Karpas-422 (cell line): ENCODE data around the gene TBC1D12. TPM values are rescaled to one million over a fixed set of nuclear protein-coding genes. Genes with fewer than 3 reads are reported as not detected.

Source experiments
- DNase-seq: peaks from one replicate; pipeline ENCODE4 v3.0.0-alpha.2; 2015
- H2AFZ ChIP-seq: fragments of 200-600 bp; sonication (generic); 2 replicates; pipeline ENCODE4 v1.6.1; 2014; ENCODE audit warnings: antibody characterized with exemption, low read length, mixed read lengths
- H3K27ac ChIP-seq: fragments of 200-600 bp; sonication (generic); 2 replicates; pipeline ENCODE4 v1.5.1; 2014; ENCODE audit warnings: mild to moderate bottlenecking, low read length, moderate library complexity
- H3K27me3 ChIP-seq: fragments of 200-600 bp; sonication (generic); 2 replicates; pipeline ENCODE4 v1.6.1; 2014; ENCODE audit warnings: low read length, mixed read lengths
- H3K36me3 ChIP-seq: fragments of 200-600 bp; sonication (generic); 2 replicates; pipeline ENCODE4 v1.6.1; 2014; ENCODE audit warnings: low read length, mixed read lengths; ENCODE audit not compliant: insufficient read depth
- H3K4me1 ChIP-seq: fragments of 200-600 bp; sonication (generic); 2 replicates; pipeline ENCODE4 v1.6.1; 2014; ENCODE audit warnings: mild to moderate bottlenecking, low read length, mixed read lengths
- H3K4me2 ChIP-seq: fragments of 200-600 bp; sonication (generic); 2 replicates; pipeline ENCODE4 v1.6.1; 2014; ENCODE audit warnings: low read length, low read depth, mild to moderate bottlenecking; ENCODE audit not compliant: poor library complexity, severe bottlenecking
- H3K4me3 ChIP-seq: fragments of 200-600 bp; sonication (generic); 2 replicates; pipeline ENCODE4 v1.5.1; 2014; ENCODE audit warnings: mild to moderate bottlenecking, antibody characterized with exemption, low read length, mixed read lengths
- H3K79me2 ChIP-seq: fragments of 200-600 bp; sonication (generic); 2 replicates; pipeline ENCODE4 v1.6.1; 2014; ENCODE audit warnings: mild to moderate bottlenecking, low read length, mixed read lengths
- H3K9ac ChIP-seq: fragments of 200-600 bp; sonication (generic); 2 replicates; pipeline ENCODE4 v1.6.0; 2014; ENCODE audit warnings: low read length
- H3K9me2 ChIP-seq: fragments of 200-600 bp; sonication (generic), shearing (Covaris generic); replicated peaks from 2 replicates; pipeline ENCODE4 v1.6.0; 2014; ENCODE audit warnings: mild to moderate bottlenecking, low read length, moderate library complexity; ENCODE audit not compliant: insufficient read depth
- H3K9me3 ChIP-seq: fragments of 300-700, 200-600 bp; sonication (generic); 2 replicates; pipeline ENCODE4 v1.6.1; 2014; ENCODE audit warnings: low read length, mixed read lengths
- H4K20me1 ChIP-seq: fragments of 200-600 bp; sonication (generic); 2 replicates; pipeline ENCODE4 v1.6.1; 2014; ENCODE audit warnings: mild to moderate bottlenecking, antibody characterized with exemption, low read length, low read depth; ENCODE audit not compliant: insufficient read depth
- total RNA-seq: library from RNA; depleted of rRNA; stranded (reverse); fragments of >200 nt; shearing (Covaris generic); gene quantifications from 2 replicates; pipeline ENCODE4 v1.2.3, GENCODE V29; 2014; ENCODE audit warnings: low replicate concordance

The TBC1D12 gene
- total RNA-seq, 1 experiment from 2014 or later, result not detected

- Histone ChIP-seq H3K9ac (no peak overlapping the region), H3K4me3 (no peak overlapping the region), H3K27me3 (no peaks in the 10 kb centered on the region), H3K36me3 (no peaks in the 10 kb centered on the region), H3K27ac (no peak overlapping the region), H3K4me1 (no peaks in the 10 kb centered on the region), H2AFZ (no peak overlapping the region), H3K9me2 (no peaks in the 10 kb centered on the region), H3K79me2 (no peaks in the 10 kb centered on the region), H3K4me2 (no peak overlapping the region), H3K9me3 (no peaks in the 10 kb centered on the region), H4K20me1 (no peaks in the 10 kb centered on the region)
- DNase-seq, result no peak
Measured at GRCh38 chr10:94425942-94426341, 23.6 kb downstream of the TBC1D12 start.

GRCh38 chr10:94427166-94427565 lies 24.8 kb downstream of the TBC1D12 start:
- no peaks in the 10 kb centered on the region for H3K27me3 ChIP-seq
- DNase-seq, result no peak
- H4K20me1 ChIP-seq, result no peaks in the 10 kb centered on the region
- H3K9me2 ChIP-seq, result no peaks in the 10 kb centered on the region
- H2AFZ ChIP-seq, result no peak overlapping the region
- H3K9ac ChIP-seq, result no peak overlapping the region
- no peaks in the 10 kb centered on the region for H3K9me3 ChIP-seq
- H3K4me1 ChIP-seq, result no peaks in the 10 kb centered on the region
- H3K4me3 ChIP-seq, result no peak overlapping the region
- no peak overlapping the region for H3K4me2 ChIP-seq
- no peaks in the 10 kb centered on the region for H3K79me2 ChIP-seq
- H3K27ac ChIP-seq, result no peak overlapping the region
- no peaks in the 10 kb centered on the region for H3K36me3 ChIP-seq

DNA sequence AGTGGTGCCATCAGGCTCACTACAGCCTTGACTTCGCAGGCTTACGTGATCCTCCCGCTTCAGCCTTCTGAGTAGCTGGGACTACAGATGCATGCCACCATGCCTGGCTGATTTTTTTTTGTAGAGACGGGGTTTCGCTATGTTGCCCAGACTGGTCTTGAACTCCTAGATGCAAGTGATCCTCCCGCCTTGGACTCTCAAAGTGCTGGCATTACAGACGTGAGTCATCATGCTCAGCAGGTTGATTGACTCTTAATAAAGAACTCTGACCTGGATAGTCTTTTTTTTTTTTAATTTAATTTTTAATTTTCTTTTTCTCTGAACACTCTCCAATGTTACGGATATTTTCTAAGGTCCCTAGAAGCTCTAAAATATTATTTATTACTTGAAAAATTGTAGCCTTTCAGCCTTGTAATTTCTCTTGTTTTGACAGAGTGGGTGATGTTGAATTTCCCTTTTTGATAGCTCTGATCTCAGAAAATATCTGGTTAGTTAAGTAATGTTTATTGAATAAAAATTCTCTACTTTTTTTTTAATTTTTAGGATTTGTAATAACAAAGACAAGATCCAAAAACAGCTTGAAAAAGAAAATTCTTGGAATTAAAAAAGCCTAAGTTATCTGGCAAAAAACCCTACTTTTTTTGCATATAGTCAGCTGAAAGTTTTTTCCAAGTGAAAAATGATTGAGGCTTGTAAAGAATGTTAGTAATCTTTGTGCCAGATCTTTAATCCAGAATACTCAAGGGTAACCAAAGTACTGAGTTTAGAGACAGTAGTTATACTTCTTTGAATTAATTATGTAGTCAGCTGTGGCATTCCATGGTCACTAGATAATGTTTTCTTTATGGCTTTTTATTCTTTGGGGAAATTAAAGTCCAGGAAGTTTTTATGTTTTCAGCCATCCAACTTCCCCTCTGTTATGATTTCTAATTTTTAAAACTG lies 26.7 kb downstream of the TBC1D12 start:
- H3K9me2 ChIP-seq, result no peaks in the 10 kb centered on the region
- H3K36me3 ChIP-seq, result no peaks in the 10 kb centered on the region
- H2AFZ ChIP-seq, result no peak overlapping the region
- no peaks in the 10 kb centered on the region for H3K27me3 ChIP-seq
- no peak overlapping the region for H3K4me2 ChIP-seq
- no peaks in the 10 kb centered on the region for H3K4me1 ChIP-seq
- H3K9me3 ChIP-seq, result no peaks in the 10 kb centered on the region
- H3K27ac ChIP-seq, result no peak overlapping the region
- no peaks in the 10 kb centered on the region for H4K20me1 ChIP-seq
- no peak overlapping the region for H3K4me3 ChIP-seq
- H3K79me2 ChIP-seq, result no peaks in the 10 kb centered on the region
- no peak overlapping the region for H3K9ac ChIP-seq
- DNase-seq, result no peak

DNA sequence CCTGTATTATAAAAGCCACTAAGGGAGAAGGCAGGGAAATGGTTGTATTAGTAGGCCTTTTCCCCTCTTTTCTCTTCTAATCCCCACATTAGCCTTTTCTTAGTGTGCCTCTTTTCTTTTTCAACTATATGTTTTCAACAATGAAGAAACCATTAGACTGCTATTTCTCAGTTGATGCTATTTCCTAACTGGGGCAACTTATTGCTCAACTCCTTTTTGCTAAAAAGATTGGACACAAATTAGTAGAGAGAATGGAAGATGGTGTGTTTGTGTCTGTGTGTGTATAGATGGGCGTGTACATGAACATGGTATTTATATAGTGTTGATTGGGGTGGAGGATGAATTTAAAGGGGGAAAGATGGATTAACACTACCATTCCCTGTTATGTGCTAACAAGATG lies 28.4 kb downstream of the TBC1D12 start:
- Histone ChIP-seq H3K27me3 (no peaks in the 10 kb centered on the region), H3K27ac (no peak overlapping the region), H3K4me3 (no peak overlapping the region), H3K36me3 (no peaks in the 10 kb centered on the region), H4K20me1 (no peaks in the 10 kb centered on the region), H3K4me1 (no peaks in the 10 kb centered on the region), H3K79me2 (no peaks in the 10 kb centered on the region), H3K9ac (no peak overlapping the region), H3K4me2 (no peak overlapping the region), H3K9me3 (no peaks in the 10 kb centered on the region), H3K9me2 (no peaks in the 10 kb centered on the region), H2AFZ (no peak overlapping the region)
- no peak for DNase-seq

- no peaks in the 10 kb centered on the region for H4K20me1 ChIP-seq
- H3K36me3 ChIP-seq, result no peaks in the 10 kb centered on the region
- H3K4me1 ChIP-seq, result no peaks in the 10 kb centered on the region
- no peak overlapping the region for H3K9ac ChIP-seq
- no peak overlapping the region for H2AFZ ChIP-seq
- H3K27me3 ChIP-seq, result no peaks in the 10 kb centered on the region
- H3K4me2 ChIP-seq, result no peak overlapping the region
- no peaks in the 10 kb centered on the region for H3K79me2 ChIP-seq
- H3K9me3 ChIP-seq, result no peaks in the 10 kb centered on the region
- no peak for DNase-seq
- no peak overlapping the region for H3K4me3 ChIP-seq
- H3K9me2 ChIP-seq, result no peaks in the 10 kb centered on the region
- H3K27ac ChIP-seq, result no peak overlapping the region
Measured at GRCh38 chr10:94432443-94432842, 30.1 kb downstream of the TBC1D12 start.

DNA sequence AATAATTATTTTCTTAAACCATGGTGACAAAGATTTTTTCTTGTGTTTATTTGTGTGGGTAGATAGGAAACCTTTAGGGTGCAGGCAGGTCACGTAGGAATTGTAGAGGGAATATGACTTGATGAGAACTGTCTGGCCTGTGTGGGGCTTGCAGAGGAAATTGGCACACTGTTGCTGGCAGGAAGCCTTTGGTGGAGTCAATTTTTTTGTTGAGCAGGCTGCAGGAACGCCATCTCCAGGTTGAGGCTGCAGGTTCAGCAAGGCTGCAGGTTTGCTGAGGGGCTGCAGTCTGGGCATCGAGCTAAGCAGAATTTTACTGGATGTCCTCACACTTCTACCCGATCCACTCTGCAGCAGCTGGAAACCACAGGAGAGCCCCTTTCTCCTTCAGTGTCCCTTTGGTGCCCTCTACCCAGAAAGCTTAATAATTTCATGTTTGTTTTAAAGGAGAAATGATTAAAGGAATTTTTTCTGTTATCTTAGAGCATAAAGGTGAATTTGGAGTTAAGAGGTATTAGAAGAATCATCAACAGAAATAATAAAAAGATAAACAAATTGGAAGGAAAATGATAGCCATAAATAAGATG lies 37.0 kb downstream of the TBC1D12 start:
- no peaks in the 10 kb centered on the region for H3K79me2 ChIP-seq
- no peak for DNase-seq
- no peak overlapping the region for H2AFZ ChIP-seq
- H3K27me3 ChIP-seq, result no peaks in the 10 kb centered on the region
- no peaks in the 10 kb centered on the region for H3K9me3 ChIP-seq
- no peak overlapping the region for H3K4me2 ChIP-seq
- H3K9ac ChIP-seq, result no peak overlapping the region
- H3K4me3 ChIP-seq, result no peak overlapping the region
- H3K27ac ChIP-seq, result no peak overlapping the region
- no peaks in the 10 kb centered on the region for H4K20me1 ChIP-seq
- H3K36me3 ChIP-seq, result no peaks in the 10 kb centered on the region
- H3K9me2 ChIP-seq, result no peaks in the 10 kb centered on the region
- no peaks in the 10 kb centered on the region for H3K4me1 ChIP-seq

DNA sequence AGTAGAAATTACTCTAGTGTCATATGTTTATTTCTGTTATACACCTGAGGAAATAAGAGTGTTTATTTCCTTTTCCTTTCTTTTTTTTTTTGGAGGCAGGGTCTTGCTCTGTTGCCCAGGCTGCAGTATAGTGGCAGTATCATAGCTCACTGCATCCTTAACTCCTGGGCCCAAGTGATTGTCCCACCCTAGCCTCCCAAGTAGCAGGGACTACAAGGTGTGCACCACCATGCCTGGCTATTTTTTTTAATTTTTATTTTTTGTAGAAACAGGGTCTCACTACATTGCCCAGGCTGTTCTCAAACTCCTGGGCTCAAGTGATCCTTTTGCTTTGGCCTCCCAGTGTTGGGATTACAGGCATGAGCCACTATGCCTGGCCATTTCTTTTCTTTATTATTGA lies 37.8 kb downstream of the TBC1D12 start:
- Histone ChIP-seq H3K27me3 (no peaks in the 10 kb centered on the region), H3K9me2 (no peaks in the 10 kb centered on the region), H3K4me3 (no peak overlapping the region), H3K4me1 (no peaks in the 10 kb centered on the region), H3K9ac (no peak overlapping the region), H3K36me3 (no peaks in the 10 kb centered on the region), H2AFZ (no peak overlapping the region), H3K27ac (no peak overlapping the region), H3K4me2 (no peak overlapping the region), H3K79me2 (no peaks in the 10 kb centered on the region), H3K9me3 (no peaks in the 10 kb centered on the region), H4K20me1 (no peaks in the 10 kb centered on the region)
- no peak for DNase-seq

- H3K27me3 ChIP-seq, result no peaks in the 10 kb centered on the region
Measured at GRCh38 chr10:94443047-94443446, 40.7 kb downstream of the TBC1D12 start.

More at GRCh38 chr10:94443047-94443446, 40.7 kb downstream of the TBC1D12 start:
- no peak overlapping the region for H3K9ac ChIP-seq
- no peaks in the 10 kb centered on the region for H3K36me3 ChIP-seq
- no peak for DNase-seq
- no peaks in the 10 kb centered on the region for H3K9me3 ChIP-seq
- no peak overlapping the region for H3K27ac ChIP-seq
- H3K79me2 ChIP-seq, result no peaks in the 10 kb centered on the region
- no peak overlapping the region for H3K4me3 ChIP-seq
- no peak overlapping the region for H2AFZ ChIP-seq
- no peak overlapping the region for H3K4me2 ChIP-seq
- no peaks in the 10 kb centered on the region for H3K9me2 ChIP-seq
- no peaks in the 10 kb centered on the region for H4K20me1 ChIP-seq
- no peaks in the 10 kb centered on the region for H3K4me1 ChIP-seq
